Measurements from ENCODE around the gene ZFP36L2. TPM values are rescaled to one million over a fixed set of nuclear protein-coding genes. Genes with fewer than 3 reads are reported as not detected.

The ZFP36L2 gene
- polyA plus RNA-seq, 10 donors = 52.1 to 79.8 (median 60.3) TPM

DNA sequence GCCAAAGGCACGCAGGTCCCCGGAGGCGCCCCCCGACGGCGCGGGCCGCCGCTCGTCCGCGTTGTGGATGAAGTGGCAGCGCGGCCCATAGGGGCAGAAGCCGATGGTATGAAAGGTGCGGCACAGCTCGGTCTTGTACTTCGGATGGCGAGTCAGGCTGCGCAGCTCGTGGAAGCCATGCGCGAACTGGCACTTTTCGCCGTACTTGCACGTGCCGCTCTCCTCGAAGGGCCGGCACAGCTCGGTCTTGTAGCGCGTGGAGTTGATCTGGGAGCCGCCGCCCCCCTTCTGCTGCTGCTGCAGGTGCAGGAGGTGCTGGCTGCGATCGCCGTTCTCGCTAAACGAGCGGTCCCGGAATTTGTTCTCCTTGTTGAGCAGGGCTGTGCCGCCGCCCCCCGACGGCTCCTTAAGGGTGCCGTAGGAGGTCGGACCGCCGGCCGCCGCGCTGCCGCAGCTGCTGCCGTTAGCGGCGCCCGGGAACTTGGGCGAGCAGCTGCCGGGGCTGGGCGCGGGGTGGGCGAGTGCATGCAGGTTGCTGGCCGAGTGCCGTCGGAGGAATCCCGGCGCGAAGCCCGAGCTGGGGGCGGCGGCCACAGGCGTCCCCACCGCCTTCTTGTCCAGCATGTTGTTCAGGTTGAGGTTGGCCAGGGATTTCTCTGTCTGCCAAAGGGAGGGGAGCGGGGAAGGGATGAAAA lies 1.2 kb downstream of the ZFP36L2 start:
- DNase-seq = peak; percentile 53 to 94 (median 66)

DNA sequence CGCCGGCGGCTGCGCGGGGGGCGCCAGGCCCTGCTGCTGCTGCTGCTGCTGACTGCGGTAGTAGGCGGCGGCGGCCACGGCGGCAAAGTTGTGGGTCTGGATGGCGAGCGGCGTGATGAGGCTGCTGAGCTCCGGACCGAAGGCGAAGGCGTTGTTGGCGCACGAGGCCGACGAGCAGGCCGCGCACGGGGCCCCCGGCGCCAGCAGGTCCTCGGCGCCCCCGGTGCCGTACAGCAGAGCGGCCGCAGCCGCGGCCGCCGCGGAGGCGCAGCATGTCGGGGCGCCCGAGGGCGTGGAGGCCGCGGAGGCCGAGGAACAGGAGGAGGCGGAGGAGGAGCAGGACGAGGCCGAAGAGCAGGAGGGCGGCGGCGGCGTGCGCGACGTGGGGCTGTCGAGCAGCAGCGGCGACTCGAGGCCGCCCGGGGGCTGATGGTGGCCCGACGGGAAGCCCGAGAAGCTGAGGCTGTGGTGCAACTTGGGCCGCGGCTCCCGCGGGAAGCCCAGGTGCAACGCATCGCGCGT lies 1.8 kb downstream of the ZFP36L2 start:
- DNase-seq = peak in 2 of 3 donors; percentile 20 to 30

DNA sequence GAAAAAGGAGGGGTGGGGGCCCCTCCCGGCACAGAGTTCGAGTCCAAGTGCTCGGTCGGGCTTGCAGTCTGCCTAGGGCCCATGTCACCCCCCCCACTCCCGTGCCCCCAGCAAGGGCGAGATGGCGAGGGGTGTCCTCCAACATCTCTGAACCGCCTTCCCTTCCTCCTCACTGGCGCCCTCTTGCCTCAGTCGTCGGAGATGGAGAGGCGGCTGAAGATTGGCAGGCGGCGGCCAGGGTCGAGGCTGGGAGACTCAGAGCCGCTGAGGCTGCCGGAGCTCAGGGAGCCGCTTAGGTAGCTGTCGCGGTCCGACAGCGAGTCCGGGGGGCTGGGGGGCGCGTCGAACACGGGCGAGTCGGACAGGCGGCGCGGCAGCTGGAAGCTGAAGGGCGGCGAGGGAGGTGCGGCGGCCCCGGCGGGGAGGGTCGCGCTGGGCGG lies 2.3 kb downstream of the ZFP36L2 start:
- DNase-seq = peak; percentile 71 to 90 (median 73)

DNA sequence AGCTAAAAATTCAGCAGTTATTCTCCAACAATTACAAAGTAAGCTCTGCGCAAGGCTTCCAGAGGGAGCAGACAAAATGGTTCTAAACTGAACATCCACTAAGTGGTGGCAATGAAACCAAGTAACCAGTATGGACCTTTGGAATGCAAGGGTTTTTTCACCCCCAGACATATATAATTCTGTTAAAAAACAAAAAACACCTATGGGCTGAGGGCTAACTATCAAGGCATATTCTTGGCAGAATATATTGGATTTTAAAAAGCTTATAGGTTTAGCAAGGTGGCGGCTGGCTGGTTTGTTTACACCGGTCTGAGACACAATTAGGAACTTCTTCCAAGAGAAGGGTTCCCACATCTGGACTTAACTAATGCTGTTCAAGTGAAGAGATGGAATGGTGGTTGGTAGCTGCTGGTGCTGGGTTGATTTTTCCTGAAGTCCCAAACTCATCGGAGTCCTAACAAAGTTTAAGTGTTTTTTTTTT lies 2.8 kb downstream of the ZFP36L2 start:
- DNase-seq = peak; percentile 34 to 66 (median 35)

DNA sequence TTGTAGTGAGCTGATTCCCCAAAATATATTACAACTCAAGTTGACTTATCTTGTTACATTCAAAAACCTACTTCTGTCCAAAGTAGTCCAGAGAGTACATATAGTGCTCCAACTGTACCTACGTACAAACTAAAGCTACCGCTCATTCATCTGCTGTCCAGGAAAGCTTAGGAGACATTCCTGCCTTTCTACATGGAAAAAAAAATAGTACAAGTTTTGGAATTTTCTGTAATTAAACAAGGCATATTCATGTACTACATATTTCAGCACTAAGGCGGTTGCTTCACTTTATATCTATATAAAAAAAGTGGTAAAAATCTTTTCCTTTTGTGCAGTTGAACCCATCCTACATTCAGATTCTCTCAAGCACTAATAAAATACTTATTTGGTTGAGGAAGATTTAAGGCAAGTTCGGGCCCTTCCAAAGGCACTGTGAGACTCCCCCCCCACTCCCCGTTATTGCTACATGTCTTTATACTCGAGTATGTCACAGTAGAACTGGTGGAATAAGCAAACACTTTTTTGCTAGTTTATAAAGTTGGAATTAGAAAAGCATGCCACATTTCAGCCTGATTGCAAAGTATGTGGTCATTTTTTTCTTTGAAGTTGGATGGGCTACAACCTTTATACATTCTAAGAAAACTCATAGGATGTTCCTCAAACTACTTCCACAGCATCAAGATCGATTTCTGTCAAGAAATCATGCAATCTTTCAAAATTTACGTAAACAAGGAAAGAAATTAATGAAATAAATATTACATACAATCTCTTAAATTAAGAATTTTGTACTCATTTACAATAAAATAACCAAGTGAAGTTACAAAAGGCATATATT lies 3.7 kb downstream of the ZFP36L2 start:
- peak; percentile 28 to 62 (median 30) for DNase-seq

DNA sequence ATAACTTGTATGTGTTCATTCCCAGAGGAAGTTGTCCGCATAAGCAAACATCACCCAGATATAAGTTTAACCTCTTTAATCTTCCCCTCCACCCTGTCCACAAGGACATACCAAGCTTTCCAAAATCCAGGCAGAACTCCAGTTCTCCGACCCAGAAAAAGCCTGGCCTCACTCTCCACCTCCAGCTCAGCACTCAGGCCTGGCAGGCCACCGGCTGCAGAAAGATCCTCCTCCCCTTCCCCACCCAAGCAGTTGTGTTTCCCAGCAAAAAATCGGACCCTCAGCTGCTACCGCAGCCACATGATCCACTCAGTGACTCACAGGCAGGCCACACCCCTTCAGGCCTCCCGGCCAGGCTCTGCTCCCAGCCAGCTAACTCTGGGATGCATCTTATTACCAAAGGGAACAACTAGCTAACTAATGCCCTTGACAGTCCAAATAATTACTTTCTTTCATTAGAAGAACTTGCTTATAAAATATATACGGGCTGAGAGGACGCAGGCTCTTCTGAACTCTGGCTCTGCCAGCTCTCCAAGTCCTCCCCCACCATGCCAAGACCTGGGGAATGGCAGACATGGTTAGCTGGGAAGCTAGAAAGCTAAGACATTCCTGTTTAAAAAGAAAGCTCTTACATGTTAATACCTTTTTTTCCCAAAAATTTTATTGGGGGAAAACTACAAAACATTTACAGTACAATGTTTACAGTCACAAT lies 4.5 kb downstream of the ZFP36L2 start:
- peak; percentile 96 to 98 (median 97) for DNase-seq

DNA sequence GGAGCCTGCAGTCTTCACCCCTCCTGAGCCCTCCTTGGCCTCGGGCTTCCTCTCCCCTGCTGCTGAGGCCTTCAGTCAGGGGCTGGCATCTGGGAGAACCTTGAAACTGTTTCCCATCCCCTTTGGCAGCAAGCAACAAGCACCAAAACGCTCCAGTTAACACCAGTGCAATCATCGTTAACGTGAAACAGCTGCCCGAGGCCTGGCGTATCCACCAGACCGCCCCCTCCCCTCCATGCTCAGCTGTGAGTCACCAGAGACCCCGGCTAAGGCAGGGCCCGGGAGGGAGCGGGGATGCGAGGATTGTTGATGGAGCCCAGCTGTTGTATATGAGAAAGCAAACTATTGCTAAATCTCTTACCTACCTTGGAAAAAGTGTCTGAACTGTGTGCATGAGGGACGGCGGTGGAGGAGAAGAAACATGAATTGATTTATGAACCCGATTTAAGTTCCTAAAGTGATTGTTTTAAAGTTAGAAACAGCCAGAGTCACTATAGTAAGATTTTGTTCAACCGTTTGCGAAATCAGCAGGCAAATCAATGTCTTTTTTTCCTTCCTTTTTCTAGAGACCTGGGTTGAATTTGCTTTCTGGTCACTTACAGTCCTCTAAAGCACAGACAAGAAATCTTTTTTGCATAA lies 5.2 kb downstream of the ZFP36L2 start:
- DNase-seq = peak; percentile 85 to 95 (median 88)

DNA sequence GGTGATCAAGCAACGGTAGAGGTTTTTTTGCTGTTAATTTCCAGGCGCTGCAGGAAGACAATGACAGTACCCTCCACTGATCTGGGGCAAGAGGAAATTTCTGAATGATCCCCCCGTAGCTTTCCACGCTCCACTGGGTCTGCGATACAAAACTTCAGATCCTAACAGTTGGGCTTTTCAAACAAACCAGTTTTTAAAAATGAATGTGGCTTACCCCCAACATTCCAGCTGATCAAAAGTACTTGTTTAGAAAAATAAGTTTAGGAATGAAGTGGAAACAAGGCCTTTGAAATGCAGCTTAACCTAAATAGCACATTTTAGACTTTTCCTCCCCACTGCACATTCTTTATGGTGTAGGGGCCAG lies 5.7 kb downstream of the ZFP36L2 start:
- no peak for DNase-seq

DNA sequence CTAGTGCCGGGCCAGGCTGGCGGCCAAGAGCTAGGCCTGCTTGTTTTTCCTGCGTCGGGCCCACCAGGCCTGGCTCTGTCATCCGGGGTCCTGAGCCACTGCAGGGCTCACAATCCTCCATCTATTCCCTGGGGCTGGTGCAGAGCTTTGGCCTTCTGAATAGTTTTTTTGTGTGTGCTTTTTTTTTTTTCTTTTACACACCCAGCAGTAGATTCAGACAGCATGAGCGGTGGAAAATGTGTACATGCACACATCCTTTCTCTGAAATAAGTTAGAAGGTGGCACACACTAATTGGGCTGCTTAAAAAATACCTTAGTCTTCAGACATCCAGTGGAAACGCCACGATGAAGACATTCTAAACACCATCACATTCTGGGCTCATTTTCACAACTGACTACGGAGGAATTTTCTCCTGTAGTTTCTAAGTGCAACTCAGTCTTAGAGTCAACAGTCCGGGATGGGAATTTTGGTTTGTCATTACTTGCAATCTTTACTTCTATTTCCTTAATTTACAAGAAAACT lies 6.1 kb downstream of the ZFP36L2 start:
- DNase-seq = peak in 2 of 3 donors; percentile 38 to 70

DNA sequence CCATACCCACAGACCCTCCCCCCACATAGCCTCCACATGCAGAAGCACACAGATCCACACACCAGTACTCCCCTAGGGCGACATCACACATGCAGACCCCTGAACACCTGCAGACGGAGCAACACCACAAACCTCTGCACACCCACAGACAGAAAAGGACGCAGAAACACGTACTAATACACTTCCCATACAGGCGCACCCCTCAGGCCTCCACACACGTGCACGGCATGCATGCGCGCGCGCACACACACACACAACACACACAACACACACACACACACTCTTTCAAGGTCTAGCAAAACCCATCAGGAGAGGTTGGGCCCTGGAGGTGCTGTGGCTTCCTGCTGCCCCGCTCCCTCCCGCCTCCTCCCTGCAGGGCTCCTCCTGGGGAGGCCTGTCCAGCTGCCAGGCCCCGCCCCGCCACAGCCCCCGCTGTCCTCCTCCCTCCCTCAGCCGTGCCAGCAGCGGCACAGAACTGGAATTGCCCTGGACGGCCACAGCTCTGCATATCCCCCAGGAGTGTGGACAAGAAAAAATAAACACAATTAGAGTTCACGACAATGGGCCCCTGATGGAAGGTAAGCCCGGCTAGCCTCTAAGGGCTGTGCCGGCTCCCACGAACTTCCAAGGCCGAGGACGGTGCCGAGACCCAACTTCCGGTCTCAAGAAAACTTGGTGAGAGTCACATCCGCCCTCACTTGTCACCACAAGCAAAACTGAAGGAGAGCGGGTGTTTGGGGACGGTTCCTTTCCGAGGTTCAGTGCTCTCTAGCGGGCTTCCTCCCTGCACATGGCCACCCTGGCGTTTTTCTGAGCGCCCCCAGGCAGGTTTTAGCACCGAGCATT lies 6.8 kb downstream of the ZFP36L2 start:
- peak; percentile 77 to 92 (median 78) for DNase-seq

DNA sequence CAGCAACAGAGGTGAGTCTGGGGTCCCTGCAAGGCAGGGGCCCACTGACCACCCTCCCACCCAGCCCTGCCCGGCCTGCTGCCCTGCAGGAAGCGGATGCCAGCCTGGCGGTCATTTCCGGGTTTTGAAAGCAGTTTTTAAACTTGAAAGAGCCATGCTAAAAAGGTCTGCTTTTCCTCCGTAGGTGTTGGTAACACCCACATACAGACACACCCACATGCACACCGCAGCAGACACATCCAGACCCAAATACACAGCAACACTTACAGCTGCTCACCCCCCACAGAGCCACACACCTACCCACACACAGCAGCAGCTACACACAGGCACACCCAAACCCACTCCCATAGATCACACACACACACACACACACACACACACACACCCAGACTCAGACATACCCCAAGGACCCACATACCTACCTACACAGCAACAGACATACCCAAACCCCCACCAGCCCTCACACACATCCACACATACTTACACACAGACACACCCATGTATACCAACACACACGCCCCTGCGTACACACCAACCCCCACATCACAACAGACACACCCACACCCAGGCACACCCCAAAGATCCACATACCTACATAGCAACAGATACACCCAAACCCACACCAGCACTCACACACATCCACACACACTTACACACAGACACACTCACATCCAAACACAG lies 7.6 kb downstream of the ZFP36L2 start:
- peak in 2 of 3 donors; percentile 11 to 62 for DNase-seq

DNA sequence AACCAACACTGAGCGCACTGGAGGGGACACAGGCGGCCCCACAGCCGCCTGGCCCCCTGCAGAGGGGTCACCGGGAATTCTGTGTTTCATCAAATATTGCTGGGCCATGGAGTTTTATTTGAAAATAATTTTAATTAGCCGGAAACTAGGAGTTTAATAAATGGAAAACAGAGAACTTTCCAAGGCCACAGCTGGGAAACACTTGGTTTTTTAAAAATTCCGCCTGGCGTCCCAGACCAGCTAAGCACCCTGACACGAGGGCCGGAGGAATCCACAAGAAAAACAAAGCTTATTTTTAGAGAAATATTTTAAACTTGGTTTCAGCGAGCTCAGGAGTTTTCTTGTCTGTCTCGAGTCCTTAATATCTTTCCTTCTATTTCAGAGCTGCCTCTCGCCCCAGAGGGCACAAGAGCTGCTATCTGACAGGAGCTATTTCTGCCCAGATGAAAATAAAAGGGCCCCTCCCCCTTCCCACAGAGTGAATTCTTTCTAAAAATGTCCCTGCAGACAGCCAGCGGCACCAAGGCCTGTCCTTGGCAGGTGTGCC lies 8.2 kb downstream of the ZFP36L2 start:
- DNase-seq = peak in 2 of 3 donors; percentile 34 to 73

DNA sequence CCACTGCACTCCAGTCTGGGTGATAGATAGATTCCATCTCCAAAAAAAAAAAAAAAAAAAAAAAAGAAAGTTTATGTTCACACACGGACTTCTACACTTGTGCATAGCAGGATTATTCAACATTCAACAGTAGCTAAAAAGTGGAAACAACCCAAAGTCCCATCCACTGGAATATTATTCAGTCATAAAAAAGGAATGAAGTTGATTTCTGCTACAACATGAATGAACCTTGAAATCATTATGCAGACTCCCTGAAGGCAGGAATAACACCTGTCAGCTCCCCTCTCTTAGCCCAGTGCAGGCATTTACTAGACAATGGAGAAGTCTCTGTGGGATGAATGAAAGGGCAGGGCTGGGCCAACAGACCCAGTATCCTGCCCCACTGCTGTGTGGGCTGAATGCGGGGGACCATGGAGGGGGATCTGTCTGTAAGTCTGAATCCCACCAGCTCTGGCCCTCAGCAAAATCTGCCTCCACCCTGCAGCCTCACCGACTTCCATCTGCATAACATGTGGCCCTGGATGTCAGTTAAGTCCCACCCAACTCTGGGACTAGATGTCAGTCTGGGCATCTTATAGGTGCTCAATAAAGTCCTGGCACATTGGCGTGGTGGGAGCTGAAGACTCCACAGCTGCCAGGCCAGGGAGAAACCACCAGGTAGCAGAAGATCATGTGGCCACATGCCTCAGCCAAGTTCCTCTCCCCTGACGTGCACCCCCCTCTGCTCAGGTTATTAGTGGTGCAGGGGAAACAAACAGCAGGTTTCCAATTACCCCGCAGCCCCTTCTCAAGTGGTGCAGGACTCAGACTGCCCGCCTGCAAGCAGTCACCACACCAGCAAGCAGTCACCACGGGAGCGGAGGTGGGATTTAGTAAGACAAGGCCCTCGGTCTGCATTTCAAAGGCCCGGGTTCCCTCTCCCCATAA lies 8.9 kb downstream of the ZFP36L2 start:
- peak in 2 of 3 donors; percentile 27 to 61 for DNase-seq

DNA sequence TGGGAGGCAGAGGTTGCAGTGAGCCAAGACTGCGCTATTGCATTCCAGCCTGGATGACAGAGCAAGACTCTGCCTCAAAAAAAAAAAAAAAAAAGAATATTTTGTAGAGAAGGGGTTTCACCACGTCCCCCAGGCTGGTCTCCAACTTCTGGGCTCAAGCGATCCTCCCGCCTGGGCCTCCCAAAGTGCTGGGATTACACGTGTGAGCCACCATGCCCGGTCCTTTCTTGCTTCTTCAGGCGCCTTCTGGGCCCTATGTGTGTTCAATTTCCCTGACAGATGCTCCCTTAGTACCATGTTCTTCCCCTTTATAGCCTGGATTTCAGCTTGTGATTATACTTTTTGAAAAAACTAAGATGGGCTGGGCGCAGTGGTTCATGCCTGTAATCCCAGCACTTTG lies 9.8 kb downstream of the ZFP36L2 start:
- DNase-seq = no peak

DNA sequence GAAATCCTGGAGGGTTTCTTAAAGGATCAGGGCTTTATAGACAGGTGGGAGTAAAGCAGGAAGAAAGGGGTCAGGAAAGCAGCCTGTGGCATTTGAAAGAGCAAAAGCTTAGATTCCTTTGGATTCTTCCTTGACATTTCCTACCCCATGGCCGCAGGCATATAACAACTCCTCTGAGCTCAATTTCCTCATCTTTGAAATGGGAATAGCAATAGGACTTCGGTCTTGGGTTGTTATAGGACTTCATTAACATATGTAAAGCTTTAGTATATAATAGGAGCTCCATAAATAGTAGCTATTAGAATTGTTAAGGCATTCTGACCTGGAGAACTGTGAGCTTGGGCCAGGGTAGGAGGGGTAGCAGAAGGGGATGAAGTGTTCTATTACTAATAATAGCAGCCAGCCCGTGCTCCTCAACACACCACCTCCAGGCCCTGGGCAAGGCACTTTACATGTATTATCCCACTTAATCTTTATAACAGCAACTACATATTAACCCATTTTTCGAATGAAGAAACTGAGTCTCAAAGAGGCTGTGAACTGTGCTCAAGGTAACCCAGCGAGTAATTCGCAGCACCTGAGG lies 10.6 kb downstream of the ZFP36L2 start:
- no peak for DNase-seq

DNA sequence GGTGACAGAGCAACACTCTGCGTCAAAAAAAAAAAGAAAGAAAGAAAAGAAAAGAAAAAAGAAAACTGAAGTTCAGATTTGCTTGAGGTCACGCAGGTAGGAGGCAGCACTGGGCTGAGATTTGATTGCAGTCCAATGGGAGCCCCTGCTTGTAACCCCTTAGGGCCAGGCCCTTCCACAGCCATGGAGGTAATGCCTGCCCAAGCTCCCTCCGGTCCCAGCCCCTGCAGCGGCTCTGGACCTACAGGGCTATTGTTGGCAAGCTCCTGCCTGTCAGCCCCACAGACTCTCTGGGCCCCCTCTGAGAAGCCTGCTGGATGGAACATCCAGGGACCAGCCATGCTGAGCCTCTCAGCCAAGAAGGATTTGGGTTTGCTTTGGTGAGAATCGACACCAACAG lies 12.2 kb downstream of the ZFP36L2 start:
- no peak for DNase-seq

DNA sequence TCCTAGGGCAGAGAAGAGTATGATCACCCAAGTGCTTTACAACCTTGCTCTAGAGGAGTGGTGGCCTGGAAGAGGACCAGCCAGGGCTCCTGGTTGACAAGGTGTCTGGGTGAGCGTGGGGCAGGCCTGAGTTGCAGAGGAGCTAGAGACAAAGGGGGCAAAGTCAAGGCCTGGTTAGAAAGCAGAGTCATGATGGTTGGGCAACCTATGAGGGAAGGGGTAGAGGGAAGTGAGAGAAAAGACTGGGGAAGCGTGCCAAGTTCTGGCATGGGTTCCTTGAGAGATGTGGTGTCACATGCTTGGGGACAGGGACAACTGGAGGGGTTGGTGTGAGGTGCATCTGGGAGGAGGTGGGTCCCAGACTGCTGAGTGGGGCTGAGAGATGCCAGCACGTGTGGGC lies 13.5 kb downstream of the ZFP36L2 start:
- peak in 1 of 3 donors; percentile 50 for DNase-seq

Data from muscle of back (tissue), 11 donors.